ENCODE measurements around the gene SLC37A1.

Gene SLC37A1

GRCh38 chr21:42599486-42599885, 85.8 kb downstream of the SLC37A1 start:
- DNase-seq (ENCODE audit: low read depth in 1 of 2, low spot score in 1 of 2), result no peak
- TF ChIP-seq GABPA (IDR thresholded peaks at IDR 0.05; ENCODE audit: low read depth), result no peak
- Histone ChIP-seq H3K4me3 (replicated peaks; ENCODE audit: insufficient read depth, low read length) (no peak overlapping the region), H3K27ac (replicated peaks) (no peak overlapping the region), H3K27me3 (ENCODE audit: insufficient read depth, poor library complexity, severe bottlenecking) (no peaks in the 10 kb centered on the region)

GRCh38 chr21:42599962-42600361, 86.3 kb downstream of the SLC37A1 start:
- DNase-seq (ENCODE audit: low read depth in 1 of 2, low spot score in 1 of 2), result no peak
- Histone ChIP-seq H3K27me3 (ENCODE audit: insufficient read depth, poor library complexity, severe bottlenecking) (no peaks in the 10 kb centered on the region), H3K4me3 (replicated peaks; ENCODE audit: insufficient read depth, low read length) (no peak overlapping the region), H3K27ac (replicated peaks) (no peak overlapping the region)
- no peak for TF ChIP-seq POLR2AphosphoS5 (IDR thresholded peaks at IDR 0.05; ENCODE audit: low read depth)
- TF ChIP-seq SPI1 (IDR thresholded peaks at IDR 0.05; ENCODE audit: borderline replicate concordance, low read depth), result no peak
- no peak for TF ChIP-seq REST (IDR thresholded peaks at IDR 0.05; ENCODE audit: insufficient replicate concordance, low read depth)
- no peak for TF ChIP-seq CTCF (IDR thresholded peaks at IDR 0.05; ENCODE audit: insufficient read depth, low read length)
- no peak for TF ChIP-seq GABPA (IDR thresholded peaks at IDR 0.05; ENCODE audit: low read depth)

- TF ChIP-seq SPI1 (IDR thresholded peaks at IDR 0.05; ENCODE audit: borderline replicate concordance, low read depth) (no peak), REST (IDR thresholded peaks at IDR 0.05; ENCODE audit: insufficient replicate concordance, low read depth) (no peak), CTCF (IDR thresholded peaks at IDR 0.05; ENCODE audit: insufficient read depth, low read length) (no peak), POLR2AphosphoS5 (IDR thresholded peaks at IDR 0.05; ENCODE audit: low read depth) (no peak), GABPA (IDR thresholded peaks at IDR 0.05; ENCODE audit: low read depth) (no peak)
- Histone ChIP-seq H3K27ac (replicated peaks) (no peak overlapping the region), H3K4me3 (replicated peaks; ENCODE audit: insufficient read depth, low read length) (no peak overlapping the region), H3K27me3 (ENCODE audit: insufficient read depth, poor library complexity, severe bottlenecking) (no peaks in the 10 kb centered on the region)
- no peak for DNase-seq (ENCODE audit: low read depth in 1 of 2, low spot score in 1 of 2)
These were observed 88.0 kb downstream of the SLC37A1 start for GRCh38 chr21:42601656-42602055.

GRCh38 chr21:42607102-42607501, 93.5 kb downstream of the SLC37A1 start:
- TF ChIP-seq CTCF (IDR thresholded peaks at IDR 0.05; ENCODE audit: insufficient read depth, low read length), result no peak
- no peak for TF ChIP-seq GABPA (IDR thresholded peaks at IDR 0.05; ENCODE audit: low read depth)
- TF ChIP-seq SPI1 (IDR thresholded peaks at IDR 0.05; ENCODE audit: borderline replicate concordance, low read depth), result no peak
- TF ChIP-seq POLR2AphosphoS5 (IDR thresholded peaks at IDR 0.05; ENCODE audit: low read depth), result no peak
- no peak for TF ChIP-seq REST (IDR thresholded peaks at IDR 0.05; ENCODE audit: insufficient replicate concordance, low read depth)
- Histone ChIP-seq H3K27ac (replicated peaks) (no peak overlapping the region), H3K4me3 (replicated peaks; ENCODE audit: insufficient read depth, low read length) (no peak overlapping the region), H3K27me3 (ENCODE audit: insufficient read depth, poor library complexity, severe bottlenecking) (no peaks in the 10 kb centered on the region)
- DNase-seq (ENCODE audit: low read depth in 1 of 2, low spot score in 1 of 2), result no peak
